WTC11 (cell line): ENCODE data around the gene DEFB132. TPM values are rescaled to one million over a fixed set of nuclear protein-coding genes. Genes with fewer than 3 reads are reported as not detected.

Experiments
- ATAC-seq: fragments of 200-7000 bp; cut with Tn5 transposase; 2 replicates; pipeline ENCODE4 v1.10.0; 2021; ENCODE audit warnings: mild to moderate bottlenecking, moderate library complexity
- CTCF ChIA-PET: fragments of 300-600 bp; sonication (Branson Sonifier 250); formaldehyde crosslinking; loops from one replicate; lab custom pipeline; 2021; ENCODE audit warnings: antibody characterized with exemption; lab: Charles Lee
- POLR2A ChIA-PET: fragments of 350-600 bp; sonication (Branson Sonifier 250); formaldehyde crosslinking; loops from one replicate; lab custom pipeline; 2021; ENCODE audit warnings: antibody characterized with exemption; lab: Charles Lee
- DNase-seq: peaks from one replicate; pipeline ENCODE4 v3.0.0; 2021; ENCODE audit warnings: low spot score
- H3K27ac Mint-ChIP-seq: 2 replicates; pipeline ENCODE4 v1.8.0; 2021; ENCODE audit warnings: mixed read lengths
- H3K27me3 Mint-ChIP-seq: 2 replicates; pipeline ENCODE4 v1.8.0; 2021; ENCODE audit warnings: low read depth, mild to moderate bottlenecking, moderate library complexity, mixed read lengths
- H3K36me3 Mint-ChIP-seq: 2 replicates; pipeline ENCODE4 v1.8.0; 2021; ENCODE audit warnings: mixed read lengths
- H3K4me1 Mint-ChIP-seq: 2 replicates; pipeline ENCODE4 v1.8.0; 2022; ENCODE audit warnings: mixed read lengths
- H3K4me3 Mint-ChIP-seq: 2 replicates; pipeline ENCODE4 v1.8.0; 2021; ENCODE audit warnings: mild to moderate bottlenecking, moderate library complexity, mixed read lengths
- H3K9me3 Mint-ChIP-seq: 2 replicates; pipeline ENCODE4 v1.8.0; 2021; ENCODE audit warnings: mixed read lengths
- AFF4 ChIP-seq: sonication (generic); formaldehyde crosslinking; IDR thresholded peaks from 2 replicates; pipeline ENCODE4 v1.8.1; 2023; ENCODE audit warnings: mild to moderate bottlenecking, missing genetic modification reagents, borderline replicate concordance
- AR ChIP-seq: fragments of 250-450 bp; sonication (Bioruptor Pico); IDR thresholded peaks from 2 replicates; pipeline ENCODE4 v1.9.0; 2021; ENCODE audit warnings: mild to moderate bottlenecking
- ATF6 ChIP-seq: sonication (generic); formaldehyde crosslinking; IDR thresholded peaks from 2 replicates; pipeline ENCODE4 v1.8.1; 2023; ENCODE audit warnings: mild to moderate bottlenecking, missing genetic modification reagents
- CREM ChIP-seq: sonication (generic); formaldehyde crosslinking; IDR thresholded peaks from 2 replicates; pipeline ENCODE4 v1.8.1; 2022; ENCODE audit warnings: mild to moderate bottlenecking, missing genetic modification reagents, moderate library complexity
- E2F4 ChIP-seq: sonication (generic); formaldehyde crosslinking; IDR thresholded peaks from 2 replicates; pipeline ENCODE4 v1.8.1; 2022; ENCODE audit warnings: low read depth, mild to moderate bottlenecking, moderate library complexity, missing genetic modification reagents, borderline replicate concordance
- ELF4 ChIP-seq: sonication (generic); formaldehyde crosslinking; IDR thresholded peaks from 2 replicates; pipeline ENCODE4 v1.8.1; 2022; ENCODE audit warnings: low read depth, mild to moderate bottlenecking, moderate library complexity, missing genetic modification reagents
- EMX1 ChIP-seq: fragments of 250-450 bp; sonication (Bioruptor Pico); IDR thresholded peaks from 2 replicates; pipeline ENCODE4 v1.8.0; 2021; ENCODE audit warnings: mild to moderate bottlenecking
- ESRRA ChIP-seq: sonication (generic); formaldehyde crosslinking; IDR thresholded peaks from 2 replicates; pipeline ENCODE4 v1.8.1; 2022; ENCODE audit warnings: mild to moderate bottlenecking, missing genetic modification reagents, borderline replicate concordance
- GRHL2 ChIP-seq: fragments of 250-450 bp; sonication (Bioruptor Pico); IDR thresholded peaks from 2 replicates; pipeline ENCODE4 v1.8.0; 2022; ENCODE audit warnings: mild to moderate bottlenecking, moderate library complexity; ENCODE audit not compliant: insufficient replicate concordance, severe bottlenecking
- GTF2I ChIP-seq: fragments of 250-450 bp; sonication (Bioruptor Pico); conservative IDR thresholded peaks from 2 replicates; pipeline ENCODE4 v1.4.0; 2021; ENCODE audit warnings: mild to moderate bottlenecking
- IRF1 ChIP-seq: sonication (generic); formaldehyde crosslinking; IDR thresholded peaks from 2 replicates; pipeline ENCODE4 v1.8.0; 2023; ENCODE audit warnings: missing genetic modification reagents
- JAZF1 ChIP-seq: fragments of 250-450 bp; sonication (Bioruptor Pico); IDR thresholded peaks from 2 replicates; pipeline ENCODE4 v1.9.0; 2021; ENCODE audit warnings: moderate library complexity, mild to moderate bottlenecking, inconsistent platforms
- MAX ChIP-seq: sonication (generic); formaldehyde crosslinking; IDR thresholded peaks from 2 replicates; pipeline ENCODE4 v1.8.0; 2022; ENCODE audit warnings: mild to moderate bottlenecking, missing genetic modification reagents
- MLX ChIP-seq: sonication (generic); formaldehyde crosslinking; IDR thresholded peaks from 2 replicates; pipeline ENCODE4 v1.8.1; 2023; ENCODE audit warnings: mild to moderate bottlenecking, missing genetic modification reagents, moderate library complexity
- RORB ChIP-seq: fragments of 250-450 bp; sonication (Bioruptor Pico); IDR thresholded peaks from 2 replicates; pipeline ENCODE4 v1.9.0; 2021; ENCODE audit warnings: mild to moderate bottlenecking
- SMAD3 ChIP-seq: sonication (generic); formaldehyde crosslinking; IDR thresholded peaks from 2 replicates; pipeline ENCODE4 v1.8.0; 2022; ENCODE audit warnings: missing genetic modification reagents, mild to moderate bottlenecking, borderline replicate concordance
- SP1 ChIP-seq: sonication (generic); formaldehyde crosslinking; conservative IDR thresholded peaks from 2 replicates; pipeline ENCODE4 v1.8.1; 2022; ENCODE audit warnings: missing genetic modification reagents
- TEAD1 ChIP-seq: sonication (generic); formaldehyde crosslinking; IDR thresholded peaks from 2 replicates; pipeline ENCODE4 v1.8.0; 2022; ENCODE audit warnings: mild to moderate bottlenecking, missing genetic modification reagents
- TEAD4 ChIP-seq: sonication (generic); formaldehyde crosslinking; IDR thresholded peaks from 2 replicates; pipeline ENCODE4 v1.8.0; 2022; ENCODE audit warnings: mild to moderate bottlenecking, missing genetic modification reagents
- USF1 ChIP-seq: sonication (generic); formaldehyde crosslinking; IDR thresholded peaks from 2 replicates; pipeline ENCODE4 v1.8.0; 2022; ENCODE audit warnings: mild to moderate bottlenecking, missing genetic modification reagents
- ZMAT4 ChIP-seq: fragments of 250-450 bp; sonication (Bioruptor Pico); IDR thresholded peaks from 2 replicates; pipeline ENCODE4 v1.9.0; 2021; ENCODE audit warnings: mild to moderate bottlenecking
- ZNF138 ChIP-seq: sonication (generic); formaldehyde crosslinking; conservative IDR thresholded peaks from 2 replicates; pipeline ENCODE4 v1.8.1; 2022; ENCODE audit warnings: mild to moderate bottlenecking, moderate library complexity, missing genetic modification reagents
- ZNF396 ChIP-seq: fragments of 250-450 bp; sonication (Bioruptor Pico); IDR thresholded peaks from 2 replicates; pipeline ENCODE4 v1.8.0; 2021; ENCODE audit warnings: mild to moderate bottlenecking, moderate library complexity, borderline replicate concordance
- total RNA-seq: library from RNA; stranded (reverse); gene quantifications from 3 replicates; pipeline ENCODE4 v1.2.3, GENCODE V29; 2021

The DEFB132 gene
- total RNA-seq, 1 experiment from 2014 or later, result not detected

- TF ChIP-seq ATF6 (CRISPR knock-in tag), result no peak
- no peak for TF ChIP-seq ZMAT4 (CRISPR knock-in tag)
- TF ChIP-seq ZNF138 (CRISPR knock-in tag), result no peak
- TF ChIP-seq EMX1 (CRISPR knock-in tag), result no peak
- TF ChIP-seq ZNF396 (CRISPR knock-in tag), result no peak
- no peak for TF ChIP-seq TEAD4 (CRISPR knock-in tag)
- TF ChIP-seq USF1 (CRISPR knock-in tag), result no peak
- TF ChIP-seq, all 79 proteins: peak for 0
Measured at GRCh38 chr20:237929-238328, 19.6 kb upstream of the DEFB132 start (continued).

GRCh38 chr20:242905-243304 lies 14.6 kb upstream of the DEFB132 start:
- H3K27me3 Mint-ChIP-seq, result peaks cover 99% of the 10 kb centered on the region
- no peaks in the 10 kb centered on the region for H3K4me1 Mint-ChIP-seq
- ChIA-PET POLR2A (no interaction called here), CTCF (interaction anchor here (1.0 kb wide), 1 partner anchor 36 kb away, joined by 3 read pairs; no protein-coding TSS in a partner anchor)
- no peak overlapping the region for H3K4me3 Mint-ChIP-seq
- ATAC-seq, result no peak
- no peak for DNase-seq
- no peaks in the 10 kb centered on the region for H3K9me3 Mint-ChIP-seq
- H3K36me3 Mint-ChIP-seq, result no peaks in the 10 kb centered on the region
- no peak overlapping the region for H3K27ac Mint-ChIP-seq
- no peak for TF ChIP-seq MAX (CRISPR knock-in tag)
- no peak for TF ChIP-seq GTF2I (CRISPR knock-in tag)
- no peak for TF ChIP-seq CREM (CRISPR knock-in tag)
- TF ChIP-seq USF1 (CRISPR knock-in tag), result no peak
- no peak for TF ChIP-seq SMAD3 (CRISPR knock-in tag)
- no peak for TF ChIP-seq ELF4 (CRISPR knock-in tag)
- no peak for TF ChIP-seq ESRRA
- TF ChIP-seq GRHL2 (CRISPR knock-in tag), result no peak
- TF ChIP-seq MLX (CRISPR knock-in tag), result no peak
- no peak for TF ChIP-seq IRF1 (CRISPR knock-in tag)
- TF ChIP-seq SP1 (CRISPR knock-in tag), result no peak
- no peak for TF ChIP-seq JAZF1 (CRISPR knock-in tag)
- TF ChIP-seq AR (CRISPR knock-in tag), result no peak
- TF ChIP-seq AFF4 (CRISPR knock-in tag), result no peak
- TF ChIP-seq RORB (CRISPR knock-in tag), result no peak
- TF ChIP-seq E2F4, result no peak
- no peak for TF ChIP-seq TEAD1 (CRISPR knock-in tag)
- TF ChIP-seq ZNF138 (CRISPR knock-in tag), result no peak
